Hepatocyte (in vitro differentiated cells): ENCODE data around the gene UGGT2.
"Not testable (repeated sequence)": the region's sequence is repeated elsewhere in the genome, so short reads cannot be mapped to it uniquely, and the experiment has no call there.

ENCODE experiments used
- EZH2 ChIP-seq: fragments of 200-600 bp; sonication (generic); IDR thresholded peaks from 2 replicates; pipeline ENCODE4 v1.6.1; 2016; ENCODE audit warnings: antibody characterized with exemption, mild to moderate bottlenecking, borderline replicate concordance
- TF ChIP-seq, protein P1 (sequence below): fragments of 200-600 bp; sonication (generic); IDR thresholded peaks from 2 replicates; pipeline ENCODE4 v1.5.1; 2016; ENCODE audit warnings: antibody characterized with exemption, mild to moderate bottlenecking; ENCODE audit not compliant: poor library complexity

DNA sequence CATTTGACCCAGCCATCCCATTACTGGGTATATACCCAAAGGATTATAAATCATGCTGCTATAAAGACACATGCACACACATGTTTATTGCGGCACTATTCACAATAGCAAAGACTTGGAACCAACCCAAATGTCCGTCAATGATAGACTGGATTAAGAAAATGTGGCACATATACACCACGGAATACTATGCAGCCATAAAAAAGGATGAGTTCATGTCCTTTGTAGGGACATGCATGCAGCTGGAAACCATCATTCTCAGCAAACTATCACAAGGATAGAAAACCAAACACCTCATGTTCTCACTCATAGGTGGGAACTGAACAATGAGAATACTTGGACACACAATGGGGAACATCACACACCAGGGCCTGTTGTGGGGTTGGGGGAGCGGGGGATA lies 2.2 kb downstream of the UGGT2 start:
- TF ChIP-seq, protein P1, sequence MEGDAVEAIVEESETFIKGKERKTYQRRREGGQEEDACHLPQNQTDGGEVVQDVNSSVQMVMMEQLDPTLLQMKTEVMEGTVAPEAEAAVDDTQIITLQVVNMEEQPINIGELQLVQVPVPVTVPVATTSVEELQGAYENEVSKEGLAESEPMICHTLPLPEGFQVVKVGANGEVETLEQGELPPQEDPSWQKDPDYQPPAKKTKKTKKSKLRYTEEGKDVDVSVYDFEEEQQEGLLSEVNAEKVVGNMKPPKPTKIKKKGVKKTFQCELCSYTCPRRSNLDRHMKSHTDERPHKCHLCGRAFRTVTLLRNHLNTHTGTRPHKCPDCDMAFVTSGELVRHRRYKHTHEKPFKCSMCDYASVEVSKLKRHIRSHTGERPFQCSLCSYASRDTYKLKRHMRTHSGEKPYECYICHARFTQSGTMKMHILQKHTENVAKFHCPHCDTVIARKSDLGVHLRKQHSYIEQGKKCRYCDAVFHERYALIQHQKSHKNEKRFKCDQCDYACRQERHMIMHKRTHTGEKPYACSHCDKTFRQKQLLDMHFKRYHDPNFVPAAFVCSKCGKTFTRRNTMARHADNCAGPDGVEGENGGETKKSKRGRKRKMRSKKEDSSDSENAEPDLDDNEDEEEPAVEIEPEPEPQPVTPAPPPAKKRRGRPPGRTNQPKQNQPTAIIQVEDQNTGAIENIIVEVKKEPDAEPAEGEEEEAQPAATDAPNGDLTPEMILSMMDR: not testable (repeated sequence)
- TF ChIP-seq EZH2: not testable (repeated sequence)
